Stomach (tissue), 4 donors: ENCODE data around the gene SLC25A48.

ENCODE experiments used
- CTCF ChIP-seq, 7 experiments: fragments of 450-650 bp in 4 of 7; fragments of 200-600 bp in 3 of 7; sonication (generic) in 3 of 7; IDR thresholded peaks; one replicate each; pipeline ENCODE4 v1.5.1; 2016 to 2019; ENCODE audit warnings: antibody characterized with exemption in 7 of 7, control low read depth in 2 of 7, mild to moderate bottlenecking in 1 of 7
- EP300 ChIP-seq: sonication (generic); formaldehyde crosslinking; IDR thresholded peaks from one replicate; pipeline ENCODE4 v1.6.1; 2017; ENCODE audit warnings: antibody characterized with exemption
- POLR2A ChIP-seq, 4 donors: fragments of 450-650 bp; IDR thresholded peaks; one replicate each; pipeline ENCODE4 v1.6.1; 2016; ENCODE audit warnings: antibody characterized with exemption in 4 of 4, control low read depth in 2 of 4, mild to moderate bottlenecking in 1 of 4, moderate library complexity in 1 of 4
- POLR2AphosphoS5 ChIP-seq, 3 donors: sonication (generic); formaldehyde crosslinking; IDR thresholded peaks; one replicate each; pipeline ENCODE4 v1.6.1; 2016; ENCODE audit warnings: antibody characterized with exemption in 3 of 3

GRCh38 chr5:135921388-135921787 is 86.9 kb downstream of the SLC25A48 start:
- no peak for TF ChIP-seq CTCF (IDR thresholded peaks at IDR 0.05)
- no peak for TF ChIP-seq EP300
- no peak for TF ChIP-seq POLR2AphosphoS5 (IDR thresholded peaks at IDR 0.05)
- no peak for TF ChIP-seq POLR2A (IDR thresholded peaks at IDR 0.05)
